Measurements from ENCODE around the gene TTC7B. TPM values are rescaled to one million over a fixed set of nuclear protein-coding genes. Genes with fewer than 3 reads are reported as not detected.

TTC7B gene
- total RNA-seq, 1 donor, result 24.9 TPM

DNA sequence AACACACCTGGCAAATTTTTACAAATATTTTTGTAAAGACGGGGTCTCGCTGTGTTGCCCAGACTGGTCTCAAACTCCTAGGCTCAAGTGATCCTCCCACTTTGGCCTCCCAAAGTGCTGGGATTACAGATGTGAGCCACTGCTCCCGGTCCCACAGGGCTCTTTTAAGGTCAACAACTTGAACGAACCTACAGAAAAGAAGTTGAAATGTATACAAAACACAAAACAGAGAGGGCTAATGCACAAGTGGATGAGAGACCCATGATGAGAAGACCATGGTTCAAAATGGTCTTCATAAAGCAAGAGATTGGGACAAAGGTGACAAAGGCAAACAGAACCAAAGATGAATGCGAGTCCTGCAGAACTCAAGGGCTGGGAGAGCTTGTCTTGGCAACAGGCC, 328.0 kb downstream of the TTC7B start:
- TF ChIP-seq, protein P1, sequence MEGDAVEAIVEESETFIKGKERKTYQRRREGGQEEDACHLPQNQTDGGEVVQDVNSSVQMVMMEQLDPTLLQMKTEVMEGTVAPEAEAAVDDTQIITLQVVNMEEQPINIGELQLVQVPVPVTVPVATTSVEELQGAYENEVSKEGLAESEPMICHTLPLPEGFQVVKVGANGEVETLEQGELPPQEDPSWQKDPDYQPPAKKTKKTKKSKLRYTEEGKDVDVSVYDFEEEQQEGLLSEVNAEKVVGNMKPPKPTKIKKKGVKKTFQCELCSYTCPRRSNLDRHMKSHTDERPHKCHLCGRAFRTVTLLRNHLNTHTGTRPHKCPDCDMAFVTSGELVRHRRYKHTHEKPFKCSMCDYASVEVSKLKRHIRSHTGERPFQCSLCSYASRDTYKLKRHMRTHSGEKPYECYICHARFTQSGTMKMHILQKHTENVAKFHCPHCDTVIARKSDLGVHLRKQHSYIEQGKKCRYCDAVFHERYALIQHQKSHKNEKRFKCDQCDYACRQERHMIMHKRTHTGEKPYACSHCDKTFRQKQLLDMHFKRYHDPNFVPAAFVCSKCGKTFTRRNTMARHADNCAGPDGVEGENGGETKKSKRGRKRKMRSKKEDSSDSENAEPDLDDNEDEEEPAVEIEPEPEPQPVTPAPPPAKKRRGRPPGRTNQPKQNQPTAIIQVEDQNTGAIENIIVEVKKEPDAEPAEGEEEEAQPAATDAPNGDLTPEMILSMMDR (IDR thresholded peaks at IDR 0.05; ENCODE audit: insufficient read depth, low read length), result no peak
- no peak for DNase-seq (ENCODE audit: low read depth)
- H3K4me3 ChIP-seq (ENCODE audit: low read depth, low read length), result no peak overlapping the region

DNA sequence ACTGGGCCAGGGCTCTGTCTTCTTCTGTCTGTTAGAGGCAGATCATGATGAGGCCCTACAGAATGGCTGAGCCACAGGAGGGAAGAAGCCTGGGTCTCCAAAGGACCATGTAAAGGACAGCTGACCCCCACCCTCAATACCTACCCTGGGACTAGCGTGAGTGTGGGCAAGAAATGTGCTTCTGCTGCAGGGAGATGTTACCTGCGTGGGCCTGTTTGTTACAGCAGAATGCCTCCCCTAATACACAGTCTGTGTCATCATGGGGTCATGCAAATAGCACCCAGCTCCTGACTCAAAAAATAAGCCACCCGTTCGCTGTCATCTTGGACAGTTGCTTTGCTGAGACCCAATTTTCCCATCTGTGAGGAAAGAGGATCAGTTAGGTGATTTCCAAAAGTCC, 328.8 kb downstream of the TTC7B start:
- no peak overlapping the region for H3K4me3 ChIP-seq (ENCODE audit: low read depth, low read length)
- TF ChIP-seq, protein P1 (IDR thresholded peaks at IDR 0.05; ENCODE audit: insufficient read depth, low read length), result no peak
- no peak for DNase-seq (ENCODE audit: low read depth)

DNA sequence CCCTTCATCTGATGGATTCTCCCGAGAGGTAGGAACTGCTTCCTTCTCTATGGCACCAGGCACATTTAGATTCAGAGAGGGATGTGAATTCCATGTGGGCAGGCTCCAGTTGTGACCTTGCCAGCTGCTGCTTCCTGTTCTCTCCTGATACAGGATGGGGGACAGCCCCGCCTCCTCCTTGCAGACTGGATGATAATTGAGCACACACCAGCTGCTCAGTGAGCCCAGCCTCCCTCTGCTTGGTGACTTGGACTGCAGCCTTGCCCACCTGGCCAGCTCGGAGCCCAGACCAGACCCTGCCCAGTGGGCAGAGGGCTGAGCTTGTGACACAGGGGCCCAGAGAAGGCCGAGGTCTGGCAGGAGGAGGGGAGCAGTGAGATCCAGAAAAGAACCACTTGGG, 329.2 kb downstream of the TTC7B start:
- peak; percentile 12 for DNase-seq (ENCODE audit: low read depth)
- TF ChIP-seq, protein P1 (IDR thresholded peaks at IDR 0.05; ENCODE audit: insufficient read depth, low read length), result no peak
- no peak overlapping the region for H3K4me3 ChIP-seq (ENCODE audit: low read depth, low read length)

DNA sequence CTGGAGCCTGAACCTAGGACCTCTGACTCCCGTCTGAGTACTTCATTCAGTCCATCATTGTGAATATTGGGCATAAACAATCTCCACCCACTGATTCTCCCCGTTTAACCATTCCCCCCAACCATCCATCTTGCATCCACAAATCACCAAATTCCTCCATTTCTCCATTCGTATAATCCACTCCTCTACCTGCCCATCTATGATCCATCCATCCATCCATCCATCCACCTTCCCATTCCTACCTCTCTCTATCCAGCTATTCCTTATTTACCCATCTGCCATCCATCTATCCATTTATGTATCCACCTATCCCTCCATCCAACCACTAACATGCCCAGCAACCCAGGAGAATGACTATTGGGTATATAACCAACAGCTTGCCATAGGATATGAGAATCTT, 331.9 kb downstream of the TTC7B start:
- no peak for DNase-seq (ENCODE audit: low read depth)
- no peak overlapping the region for H3K4me3 ChIP-seq (ENCODE audit: low read depth, low read length)
- TF ChIP-seq, protein P1 (IDR thresholded peaks at IDR 0.05; ENCODE audit: insufficient read depth, low read length), result no peak

DNA sequence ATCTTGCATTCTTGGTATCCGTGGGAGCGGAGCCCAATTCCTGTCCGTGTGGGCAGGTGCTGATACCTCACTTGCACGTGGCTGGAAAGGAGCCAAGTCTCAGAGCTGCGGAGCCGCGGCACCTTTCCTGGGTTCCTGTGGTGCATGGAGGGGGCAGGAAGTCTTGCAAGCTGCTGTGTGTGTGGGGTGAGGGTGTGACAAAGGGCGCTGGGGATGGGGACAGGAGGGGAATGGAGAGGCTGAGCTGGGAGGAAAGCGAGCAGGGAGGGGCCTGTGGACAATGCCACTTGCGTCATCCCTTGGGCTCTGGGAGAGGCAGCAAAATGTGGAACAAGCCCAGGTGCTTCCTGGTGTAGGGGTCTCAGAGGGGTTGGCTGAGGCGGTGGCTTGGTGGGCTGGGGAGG, 332.7 kb downstream of the TTC7B start:
- no peak for DNase-seq (ENCODE audit: low read depth)
- H3K4me3 ChIP-seq (ENCODE audit: low read depth, low read length), result no peak overlapping the region
- TF ChIP-seq, protein P1 (IDR thresholded peaks at IDR 0.05; ENCODE audit: insufficient read depth, low read length), result no peak

DNA sequence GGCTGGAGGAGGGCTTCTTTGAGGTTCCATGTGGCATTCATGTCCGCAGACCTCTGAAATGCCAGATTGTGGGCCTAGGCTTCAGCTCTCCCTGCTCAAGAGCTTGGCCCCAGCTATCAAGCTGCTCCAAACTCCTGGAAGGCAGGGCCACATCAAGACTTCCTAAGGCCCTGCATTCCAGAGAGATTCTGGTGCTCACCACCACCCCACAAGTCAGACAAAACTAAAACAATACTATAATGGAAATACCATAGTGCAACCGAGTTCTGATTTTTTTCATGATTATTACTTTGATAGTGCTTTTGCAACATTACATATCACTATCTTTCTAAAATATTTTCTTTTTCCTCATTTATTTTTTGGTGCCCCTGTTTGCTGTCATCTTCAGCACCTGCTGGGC, 333.1 kb downstream of the TTC7B start:
- TF ChIP-seq, protein P1 (IDR thresholded peaks at IDR 0.05; ENCODE audit: insufficient read depth, low read length), result no peak
- no peak overlapping the region for H3K4me3 ChIP-seq (ENCODE audit: low read depth, low read length)
- DNase-seq (ENCODE audit: low read depth), result no peak

DNA sequence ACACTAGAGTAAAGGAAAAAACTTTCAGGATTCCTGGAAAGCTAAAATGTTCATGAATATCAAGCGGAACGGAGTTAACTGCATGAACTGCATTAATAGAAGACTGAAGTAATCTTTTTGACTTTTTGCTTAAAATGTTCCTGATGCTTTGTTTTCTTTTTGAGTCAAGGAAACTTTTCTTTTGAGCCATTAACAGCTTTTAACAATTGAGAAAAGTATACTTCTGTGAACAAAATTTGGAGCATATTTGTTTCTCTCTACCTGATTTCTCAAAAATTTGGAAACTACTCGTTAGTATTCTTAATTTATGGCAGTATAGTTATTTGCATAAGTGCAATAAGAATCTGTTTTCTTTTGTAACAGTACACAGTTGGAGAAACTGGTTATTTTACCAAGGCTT, 340.9 kb downstream of the TTC7B start:
- TF ChIP-seq, protein P1 (IDR thresholded peaks at IDR 0.05; ENCODE audit: insufficient read depth, low read length), result no peak
- no peak overlapping the region for H3K4me3 ChIP-seq (ENCODE audit: low read depth, low read length)
- DNase-seq (ENCODE audit: low read depth), result no peak
